GM21447 (cell line): ENCODE data around the gene MUC2.

Experiments used
- ATAC-seq: cut with Tn5 transposase; IDR thresholded peaks from one replicate; pipeline ENCODE4 v1.9.1; 2021; ENCODE audit not compliant: unreplicated experiment

MUC2 gene

GRCh38 chr11:1074244-1075221, at the start of gene MUC2:
MUC2 (plus strand) TSS chr11:1074874.
- ATAC-seq: no peak

- ATAC-seq: no peak
Measured at GRCh38 chr11:1025410-1026162, 49.1 kb upstream of the MUC2 start.

GRCh38 chr11:1026163-1026450, 48.6 kb upstream of the MUC2 start:
- no peak for ATAC-seq

- no peak for ATAC-seq
Measured at GRCh38 chr11:1026641-1027482, 47.8 kb upstream of the MUC2 start.

- no peak for ATAC-seq
Measured at GRCh38 chr11:1027483-1028290, 47.0 kb upstream of the MUC2 start.

- ATAC-seq: no peak
Measured at GRCh38 chr11:1028291-1028540, 46.5 kb upstream of the MUC2 start.

- no peak for ATAC-seq
Measured at GRCh38 chr11:1028616-1029015, 46.1 kb upstream of the MUC2 start.

GRCh38 chr11:1029051-1029450, 45.6 kb upstream of the MUC2 start:
- ATAC-seq: no peak

- ATAC-seq: no peak
Measured at GRCh38 chr11:1029654-1030053, 45.0 kb upstream of the MUC2 start.

- no peak for ATAC-seq
Measured at GRCh38 chr11:1030086-1030485, 44.6 kb upstream of the MUC2 start.

GRCh38 chr11:1030556-1030955, 44.1 kb upstream of the MUC2 start:
- ATAC-seq: no peak

- ATAC-seq: no peak
Measured at GRCh38 chr11:1031121-1031899, 43.4 kb upstream of the MUC2 start.

GRCh38 chr11:1032310-1032891, 42.3 kb upstream of the MUC2 start:
- ATAC-seq: no peak

- no peak for ATAC-seq
Measured at GRCh38 chr11:1033016-1033798, 41.5 kb upstream of the MUC2 start.

- ATAC-seq: no peak
Measured at GRCh38 chr11:1034001-1034400, 40.7 kb upstream of the MUC2 start.

- ATAC-seq: no peak
Measured at GRCh38 chr11:1034456-1035295, 40.0 kb upstream of the MUC2 start.

GRCh38 chr11:1035577-1036283, 38.9 kb upstream of the MUC2 start:
- no peak for ATAC-seq
